HEK293T (cell line): ENCODE results near the gene MAU2.

Experiments used
- CTCF ChIA-PET: fragments of 350-600 bp; formaldehyde crosslinking; extraction: SDS; loops from one replicate; lab custom pipeline; 2021; ENCODE audit warnings: antibody characterized with exemption, inconsistent platforms; lab: Yijun Ruan, JAX
- POLR2A ChIA-PET: fragments of 350-600 bp; formaldehyde crosslinking; extraction: SDS; loops from one replicate; lab custom pipeline; 2020; ENCODE audit warnings: antibody characterized with exemption, inconsistent platforms; lab: Yijun Ruan, JAX
- DNase-seq: peaks from one replicate; pipeline ENCODE4 v3.0.0; 2012; ENCODE audit warnings: mixed read lengths; ENCODE audit errors: extremely low spot score
- ARNT ChIP-seq: fragments of 450-650 bp; IDR thresholded peaks from 2 replicates; pipeline ENCODE4 v1.6.1; 2017; ENCODE audit warnings: mild to moderate bottlenecking
- BHLHE40 ChIP-seq: fragments of 450-650 bp; IDR thresholded peaks from 2 replicates; pipeline ENCODE4 v1.6.1; 2016; ENCODE audit warnings: mild to moderate bottlenecking, moderate library complexity, borderline replicate concordance
- CTBP1 ChIP-seq: fragments of 450-650 bp; IDR thresholded peaks from 2 replicates; pipeline ENCODE4 v1.6.1; 2016; ENCODE audit warnings: borderline replicate concordance
- ELF4 ChIP-seq: fragments of 450-650 bp; IDR thresholded peaks from 2 replicates; pipeline ENCODE4 v1.6.1; 2017; ENCODE audit warnings: antibody characterized with exemption
- FOXA1 ChIP-seq: fragments of 450-650 bp; IDR thresholded peaks from 2 replicates; pipeline ENCODE4 v1.6.1; 2016; ENCODE audit warnings: mild to moderate bottlenecking
- FOXK2 ChIP-seq: fragments of 450-650 bp; IDR thresholded peaks from 2 replicates; pipeline ENCODE4 v1.6.1; 2016; ENCODE audit warnings: mild to moderate bottlenecking
- FOXM1 ChIP-seq: fragments of 450-650 bp; IDR thresholded peaks from 2 replicates; pipeline ENCODE4 v1.6.1; 2017; ENCODE audit warnings: mild to moderate bottlenecking, borderline replicate concordance
- HDGF ChIP-seq: fragments of 450-650 bp; IDR thresholded peaks from 2 replicates; pipeline ENCODE4 v1.6.1; 2017; ENCODE audit warnings: antibody characterized with exemption, borderline replicate concordance
- L3MBTL2 ChIP-seq: fragments of 450-650 bp; conservative IDR thresholded peaks from 2 replicates; pipeline ENCODE4 v1.6.1; 2016; ENCODE audit warnings: mild to moderate bottlenecking
- LEF1 ChIP-seq: fragments of 450-650 bp; IDR thresholded peaks from 2 replicates; pipeline ENCODE4 v1.6.1; 2017; ENCODE audit warnings: mild to moderate bottlenecking, borderline replicate concordance
- NFRKB ChIP-seq: fragments of 450-650 bp; IDR thresholded peaks from 2 replicates; pipeline ENCODE4 v1.6.1; 2016; ENCODE audit warnings: mild to moderate bottlenecking, moderate library complexity
- SP1 ChIP-seq: fragments of 450-650 bp; IDR thresholded peaks from 2 replicates; pipeline ENCODE4 v1.6.1; 2017
- SUZ12 ChIP-seq: fragments of 450-650 bp; IDR thresholded peaks from 2 replicates; pipeline ENCODE4 v1.6.1; 2016; ENCODE audit warnings: mild to moderate bottlenecking
- TARDBP ChIP-seq: fragments of 450-650 bp; IDR thresholded peaks from 2 replicates; pipeline ENCODE4 v1.6.1; 2016
- ZNF384 ChIP-seq: fragments of 450-650 bp; IDR thresholded peaks from 2 replicates; pipeline ENCODE4 v1.6.1; 2016
- TF ChIP-seq, protein P1 (sequence below): fragments of 450-650 bp; IDR thresholded peaks from 2 replicates; pipeline ENCODE4 v1.6.1; 2016

Gene MAU2

DNA sequence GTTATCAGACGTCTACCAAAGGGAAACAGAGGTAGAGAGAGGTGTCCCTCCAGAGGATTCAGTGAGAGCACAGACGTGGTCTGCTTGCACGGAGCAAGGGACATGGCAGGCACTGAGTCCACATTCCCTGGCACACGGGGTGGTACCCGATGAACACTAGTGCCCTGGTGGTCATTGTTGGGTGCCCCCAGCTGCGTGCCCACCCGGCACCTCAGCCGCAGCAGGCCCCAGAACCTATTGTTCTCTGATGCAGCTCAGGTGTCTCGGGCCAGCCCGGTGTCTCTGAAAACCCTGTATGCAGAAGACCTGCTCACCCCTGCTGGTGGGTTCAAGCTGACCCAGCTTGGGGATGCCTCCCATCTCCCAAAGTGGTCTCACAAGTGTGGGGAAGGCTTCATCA, 12.3 kb upstream of the MAU2 start:
- POLR2A ChIA-PET = no interaction called here
- no peak for DNase-seq
- TF ChIP-seq, protein P1, sequence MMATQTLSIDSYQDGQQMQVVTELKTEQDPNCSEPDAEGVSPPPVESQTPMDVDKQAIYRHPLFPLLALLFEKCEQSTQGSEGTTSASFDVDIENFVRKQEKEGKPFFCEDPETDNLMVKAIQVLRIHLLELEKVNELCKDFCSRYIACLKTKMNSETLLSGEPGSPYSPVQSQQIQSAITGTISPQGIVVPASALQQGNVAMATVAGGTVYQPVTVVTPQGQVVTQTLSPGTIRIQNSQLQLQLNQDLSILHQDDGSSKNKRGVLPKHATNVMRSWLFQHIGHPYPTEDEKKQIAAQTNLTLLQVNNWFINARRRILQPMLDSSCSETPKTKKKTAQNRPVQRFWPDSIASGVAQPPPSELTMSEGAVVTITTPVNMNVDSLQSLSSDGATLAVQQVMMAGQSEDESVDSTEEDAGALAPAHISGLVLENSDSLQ = no peak
- TF ChIP-seq FOXA1 = no peak
- CTCF ChIA-PET = no interaction called here

DNA sequence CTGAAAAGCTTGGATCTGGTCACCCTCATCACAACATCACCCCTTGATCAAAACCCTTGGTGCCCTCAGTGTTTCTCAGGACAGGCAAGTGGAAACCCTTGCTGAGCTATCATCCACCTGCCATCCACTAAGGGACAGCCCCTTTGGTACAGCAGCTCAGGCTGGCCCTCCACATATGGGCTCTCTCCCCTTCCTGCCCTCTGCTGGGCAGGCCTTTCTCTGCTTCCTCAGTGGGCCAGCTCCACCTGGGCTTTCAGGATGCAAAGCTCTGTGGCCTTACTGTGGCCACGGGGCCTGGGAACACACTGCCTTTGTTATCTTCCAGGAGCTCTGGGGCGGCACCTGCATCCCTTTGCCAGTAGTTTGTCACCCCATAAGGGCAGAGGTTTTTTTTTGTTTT, 5.2 kb upstream of the MAU2 start:
- ChIA-PET POLR2A (no interaction called here), CTCF (no interaction called here)
- no peak for DNase-seq
- no peak for TF ChIP-seq ARNT
- no peak for TF ChIP-seq SP1
- no peak for TF ChIP-seq FOXA1
- no peak for TF ChIP-seq FOXK2

DNA sequence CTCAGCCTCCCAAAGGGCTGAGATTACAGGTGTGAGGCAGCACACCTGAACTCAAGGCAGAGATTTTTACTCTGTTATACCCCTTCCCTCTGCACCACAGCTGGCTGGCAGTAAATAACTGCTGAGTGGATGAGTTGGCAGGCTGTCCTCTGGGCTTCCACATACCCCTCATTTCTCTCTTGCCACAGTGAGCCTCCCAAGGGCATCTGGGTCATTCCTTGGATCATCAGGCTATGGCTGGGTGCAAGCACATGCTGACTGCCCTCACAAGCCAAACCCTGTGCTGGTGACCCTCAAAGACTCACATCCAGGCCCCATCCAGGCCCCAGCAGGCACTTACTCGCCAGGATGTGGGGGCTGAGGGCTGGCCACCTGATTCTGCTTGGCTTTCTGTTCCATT, 4.5 kb upstream of the MAU2 start:
- ChIA-PET CTCF (no interaction called here), POLR2A (no interaction called here)
- no peak for DNase-seq
- TF ChIP-seq SUZ12 = no peak
- TF ChIP-seq CTBP1 = no peak
- TF ChIP-seq SP1 = no peak
- TF ChIP-seq ARNT = no peak
- no peak for TF ChIP-seq ZNF384
- TF ChIP-seq BHLHE40 = no peak
- no peak for TF ChIP-seq NFRKB
- no peak for TF ChIP-seq ELF4
- TF ChIP-seq FOXM1 = no peak
- no peak for TF ChIP-seq HDGF
- TF ChIP-seq FOXA1 = no peak
- TF ChIP-seq, protein P1 = no peak
- no peak for TF ChIP-seq FOXK2
- TF ChIP-seq LEF1 = no peak
- no peak for TF ChIP-seq TARDBP
- no peak for TF ChIP-seq L3MBTL2

DNA sequence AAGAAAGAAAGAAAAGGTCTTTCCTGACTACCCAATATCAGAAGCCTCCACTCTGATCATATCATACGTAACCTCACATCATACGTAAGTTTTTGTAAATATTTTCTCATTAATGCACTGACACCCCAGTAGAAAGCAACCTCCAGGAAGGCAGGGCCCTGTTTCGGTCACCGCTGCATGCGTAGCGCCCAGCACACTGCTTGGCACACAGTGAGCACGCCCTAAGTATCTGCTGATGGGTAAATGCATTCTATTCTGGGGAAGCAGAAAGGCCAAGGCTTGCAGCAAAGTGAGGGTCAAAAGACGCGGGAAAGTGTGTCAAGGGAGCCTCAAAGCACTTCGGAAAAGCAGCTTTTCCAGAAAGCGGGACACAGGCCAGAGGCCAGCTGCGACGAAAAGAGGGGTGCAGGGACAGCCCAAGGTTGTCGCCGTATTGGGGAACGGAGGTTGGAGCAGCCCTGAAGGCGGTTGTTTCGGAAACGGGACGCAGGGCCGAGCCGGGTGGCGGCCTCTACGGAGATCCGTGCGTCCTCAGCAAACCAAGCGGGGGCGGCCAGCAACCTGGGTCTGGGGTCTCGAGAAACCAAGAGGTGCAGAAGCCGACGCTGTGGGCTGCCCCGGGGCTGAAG, 783 bp upstream of the MAU2 start:
- no peak for TF ChIP-seq ELF4
- POLR2A ChIA-PET = interaction anchor here (1.2 kb wide), 1 partner anchor 15 kb away, joined by 4 read pairs; no protein-coding TSS in a partner anchor
- DNase-seq = no peak

DNA sequence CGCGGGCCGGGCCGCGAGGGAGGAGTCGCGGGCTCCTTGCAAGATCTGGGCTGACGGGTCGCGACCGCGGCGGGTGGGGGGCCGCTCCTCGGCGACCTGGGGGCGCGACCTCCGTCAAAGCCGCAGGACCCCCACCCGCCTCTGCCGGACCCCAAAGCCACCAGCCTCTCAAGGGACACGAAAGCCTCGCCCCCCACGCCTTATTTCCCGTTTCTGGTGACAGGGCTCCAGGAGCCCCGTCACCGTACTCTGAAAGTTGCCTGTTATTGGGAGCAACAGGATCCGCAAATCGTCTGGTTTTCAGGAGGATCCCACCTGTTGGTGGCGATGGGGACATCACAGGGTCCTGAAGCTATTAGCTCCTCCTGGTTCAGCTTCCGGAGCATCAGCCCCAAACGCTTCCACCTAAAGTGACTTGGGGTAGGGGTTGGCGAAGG, 530 bp downstream of the MAU2 start:
- ChIA-PET CTCF (interaction anchor here (1.0 kb wide), 1 partner anchor 21 kb away, joined by 4 read pairs; no protein-coding TSS in a partner anchor), POLR2A (interaction anchor here (0.9 to 1.1 kb wide), 3 partner anchors 44 to 118 kb away, joined by 3 read pairs; partner anchors contain the start of gene NR2C2AP)
- no peak for TF ChIP-seq CTBP1
- DNase-seq = no peak

More for the DNA sequence above, 783 bp upstream of the MAU2 start:
- CTCF ChIA-PET = no interaction called here

DNA sequence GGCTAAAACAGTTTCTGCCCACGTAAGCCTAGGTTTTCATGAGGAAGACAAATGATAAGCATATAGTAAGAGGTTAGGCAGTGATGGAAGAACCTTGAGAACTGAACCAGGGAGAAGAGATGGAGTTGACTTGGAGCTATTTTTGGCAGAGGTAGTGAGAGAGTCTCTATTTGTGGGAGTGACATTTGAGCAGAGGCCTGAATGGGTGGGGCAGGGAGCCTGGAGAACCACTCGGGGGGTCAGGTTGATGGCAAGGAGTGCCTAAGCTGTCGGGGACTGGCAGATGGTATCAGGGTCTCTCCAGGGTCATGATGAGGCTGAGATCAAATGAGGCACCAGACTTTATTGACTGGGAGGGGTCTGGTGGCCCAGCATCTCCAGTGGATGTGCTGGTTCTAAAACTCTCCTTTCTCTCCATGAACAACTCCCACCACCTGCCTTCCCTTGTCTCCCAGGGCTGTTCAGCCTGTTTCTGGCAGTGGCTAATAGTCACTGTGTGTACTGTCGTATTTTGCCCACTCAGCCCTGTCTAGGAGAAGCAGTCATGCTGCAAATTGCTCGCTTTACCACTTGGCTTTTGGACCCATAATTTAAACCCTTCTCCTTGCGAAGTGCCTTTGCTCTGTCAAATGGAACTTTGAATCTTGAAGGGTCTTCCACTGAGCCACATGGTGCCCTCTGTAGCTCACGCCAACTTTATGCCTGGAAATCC, 3.6 kb downstream of the MAU2 start:
- no peak for TF ChIP-seq ZNF384
- TF ChIP-seq SUZ12 = no peak
- no peak for TF ChIP-seq ARNT
- TF ChIP-seq, protein P1 = no peak
- TF ChIP-seq ELF4 = no peak
- no peak for TF ChIP-seq BHLHE40
- no peak for TF ChIP-seq FOXK2
- no peak for TF ChIP-seq NFRKB
- TF ChIP-seq TARDBP = no peak
- TF ChIP-seq SP1 = no peak
- TF ChIP-seq CTBP1 = no peak
- no peak for TF ChIP-seq L3MBTL2
- TF ChIP-seq LEF1 = no peak
- TF ChIP-seq FOXM1 = no peak
- TF ChIP-seq FOXA1 = no peak
- TF ChIP-seq HDGF = no peak
- no peak for DNase-seq
- CTCF ChIA-PET = interaction anchor here (1.3 kb wide), 1 partner anchor 18 kb away, joined by 6 read pairs; no protein-coding TSS in a partner anchor
- POLR2A ChIA-PET = interaction anchor here (1.0 kb wide), 1 partner anchor 17 kb away, joined by 4 read pairs; no protein-coding TSS in a partner anchor

DNA sequence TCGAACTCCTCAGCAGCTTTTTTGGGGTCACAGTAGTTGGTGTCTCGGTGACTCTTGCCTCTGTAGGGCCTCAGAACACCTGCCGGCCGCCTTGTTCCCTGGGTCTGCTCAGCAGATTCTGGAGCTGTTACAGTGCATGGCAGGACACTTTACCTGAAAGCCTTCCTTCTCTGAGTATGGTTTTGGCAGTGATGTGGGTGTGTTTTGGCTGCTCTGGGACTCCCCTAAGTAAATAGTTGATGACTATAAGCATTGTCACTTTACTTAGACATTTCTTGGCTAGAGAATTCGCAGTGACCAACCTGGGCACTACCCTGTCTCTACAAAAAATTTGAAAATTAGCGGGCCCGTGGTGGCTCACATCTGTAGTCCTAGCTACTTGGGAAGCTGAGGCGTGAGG, 7.0 kb downstream of the MAU2 start:
- no peak for TF ChIP-seq HDGF
- TF ChIP-seq ELF4 = no peak
- TF ChIP-seq, protein P1 = no peak
- no peak for TF ChIP-seq SP1
- no peak for TF ChIP-seq LEF1
- no peak for TF ChIP-seq BHLHE40
- no peak for TF ChIP-seq ARNT
- TF ChIP-seq CTBP1 = no peak
- no peak for TF ChIP-seq FOXM1
- no peak for TF ChIP-seq SUZ12
- TF ChIP-seq L3MBTL2 = no peak
- no peak for TF ChIP-seq TARDBP
- ChIA-PET POLR2A (no interaction called here), CTCF (no interaction called here)
- no peak for DNase-seq
